Peyer's patch (tissue), 4 donors: Measurements from ENCODE around the gene COL4A6. TPM values are rescaled to one million over a fixed set of nuclear protein-coding genes. Genes with fewer than 3 reads are reported as not detected.

Experiments
- DNase-seq, 3 donors: peaks; one replicate each; pipeline ENCODE4 v3.0.0-alpha.2; 2017 to 2019
- H3K27ac ChIP-seq, 4 donors: fragments of 200-600 bp; sonication (generic); one replicate each; pipeline ENCODE4 v1.5.1; 2016 to 2019
- H3K27me3 ChIP-seq, 2 donors: fragments of 200-600 bp; sonication (generic); one replicate each; pipeline ENCODE4 v1.5.1; 2019
- H3K36me3 ChIP-seq, 3 donors: fragments of 200-600 bp; sonication (generic); one replicate each; pipeline ENCODE4 v1.5.1; 2016 to 2019
- H3K4me1 ChIP-seq, 4 donors: fragments of 200-600 bp; sonication (generic); one replicate each; pipeline ENCODE4 v1.5.1; 2016 to 2019
- H3K4me3 ChIP-seq, 4 donors: fragments of 200-600 bp; sonication (generic); 1 replicate in 3 of 4; 2 replicates in 1 of 4; pipeline ENCODE4 v1.5.1; 2016 to 2019; ENCODE audit warnings: mild to moderate bottlenecking in 1 of 4
- H3K9me3 ChIP-seq, 4 donors: fragments of 200-600 bp; sonication (generic); one replicate each; pipeline ENCODE4 v1.5.1; 2016 to 2019; ENCODE audit warnings: mild to moderate bottlenecking in 1 of 4
- CTCF ChIP-seq, 6 experiments: fragments of 450-650 bp in 4 of 6; fragments of 200-600 bp in 2 of 6; sonication (generic) in 1 of 6; IDR thresholded peaks; one replicate each; pipeline ENCODE4 v1.5.1; 2017 to 2019; ENCODE audit warnings: antibody characterized with exemption in 6 of 6, mild to moderate bottlenecking in 3 of 6, moderate library complexity in 1 of 6
- POLR2A ChIP-seq, 2 donors: fragments of 450-650 bp; IDR thresholded peaks; one replicate each; pipeline ENCODE4 v1.5.1; 2017; ENCODE audit warnings: antibody characterized with exemption in 2 of 2, mild to moderate bottlenecking in 2 of 2, moderate library complexity in 2 of 2
- total RNA-seq, 4 donors: library from RNA; depleted of rRNA; stranded (reverse); fragments of >200 nt; gene quantifications; one replicate each; pipeline ENCODE4 v1.1.0, GENCODE V29; 2016

Gene COL4A6
- total RNA-seq, 4 donors from 2014 or later = 0.18 to 2.4 (median 0.89) TPM

- H3K27me3 ChIP-seq = no peaks in the 10 kb centered on the region
- no peak for DNase-seq
- H3K27ac ChIP-seq = no peak overlapping the region
These were observed 213.2 kb downstream of the COL4A6 start for GRCh38 chrX:108224727-108225621.

GRCh38 chrX:108224218-108224617 lies 214.0 kb downstream of the COL4A6 start:
- Histone ChIP-seq H3K27me3 (no peaks in the 10 kb centered on the region), H3K36me3 (no peaks in the 10 kb centered on the region), H3K4me1 (no peaks in the 10 kb centered on the region), H3K4me3 (no peak overlapping the region), H3K9me3 (no peaks in the 10 kb centered on the region), H3K27ac (no peak overlapping the region)
- DNase-seq = no peak
- no peak for TF ChIP-seq CTCF (IDR thresholded peaks at IDR 0.05)
- no peak for TF ChIP-seq POLR2A (IDR thresholded peaks at IDR 0.05)

More at GRCh38 chrX:108224727-108225621, 213.2 kb downstream of the COL4A6 start:
- H3K9me3 ChIP-seq = no peaks in the 10 kb centered on the region
- no peaks in the 10 kb centered on the region for H3K4me1 ChIP-seq
- TF ChIP-seq POLR2A (IDR thresholded peaks at IDR 0.05) (no peak), CTCF (IDR thresholded peaks at IDR 0.05) (peak in 4 of 6 experiments; percentile 14 to 39 (median 34))
- no peaks in the 10 kb centered on the region for H3K36me3 ChIP-seq
- H3K4me3 ChIP-seq = no peak overlapping the region

- TF ChIP-seq CTCF (IDR thresholded peaks at IDR 0.05) (no peak), POLR2A (IDR thresholded peaks at IDR 0.05) (no peak)
- DNase-seq = no peak
- no peak overlapping the region for H3K27ac ChIP-seq
These were observed 214.6 kb downstream of the COL4A6 start for GRCh38 chrX:108223585-108223984.

GRCh38 chrX:108221301-108221864 lies 216.8 kb downstream of the COL4A6 start:
- Histone ChIP-seq H3K4me3 (no peak overlapping the region), H3K36me3 (no peaks in the 10 kb centered on the region), H3K27ac (no peak overlapping the region), H3K9me3 (no peaks in the 10 kb centered on the region), H3K4me1 (no peaks in the 10 kb centered on the region), H3K27me3 (no peaks in the 10 kb centered on the region)
- DNase-seq = no peak
- TF ChIP-seq CTCF (IDR thresholded peaks at IDR 0.05) (no peak), POLR2A (IDR thresholded peaks at IDR 0.05) (no peak)

More at GRCh38 chrX:108223585-108223984, 214.6 kb downstream of the COL4A6 start:
- no peak overlapping the region for H3K4me3 ChIP-seq
- H3K27me3 ChIP-seq = no peaks in the 10 kb centered on the region
- no peaks in the 10 kb centered on the region for H3K4me1 ChIP-seq
- no peaks in the 10 kb centered on the region for H3K9me3 ChIP-seq
- no peaks in the 10 kb centered on the region for H3K36me3 ChIP-seq

- no peaks in the 10 kb centered on the region for H3K36me3 ChIP-seq
- TF ChIP-seq CTCF (IDR thresholded peaks at IDR 0.05) = no peak
- TF ChIP-seq POLR2A (IDR thresholded peaks at IDR 0.05) = no peak
- DNase-seq = no peak
- H3K27ac ChIP-seq = no peak overlapping the region
- no peaks in the 10 kb centered on the region for H3K4me1 ChIP-seq
- no peaks in the 10 kb centered on the region for H3K9me3 ChIP-seq
- no peaks in the 10 kb centered on the region for H3K27me3 ChIP-seq
- H3K4me3 ChIP-seq = no peak overlapping the region
These were observed 218.1 kb downstream of the COL4A6 start for GRCh38 chrX:108219949-108220601.
